NT2/D1 (cell line): ENCODE results near the gene CLIC1.

Experiments
- SUZ12 ChIP-seq: IDR thresholded peaks from 2 replicates; pipeline ENCODE4 v1.6.1; 2011; ENCODE audit not compliant: insufficient read length, insufficient read depth; ENCODE audit errors: extremely low read depth
- YY1 ChIP-seq: IDR thresholded peaks from 2 replicates; pipeline ENCODE4 v1.6.1; 2011; ENCODE audit not compliant: insufficient read length, insufficient read depth
- ZNF274 ChIP-seq: IDR thresholded peaks from 2 replicates; pipeline ENCODE4 v1.6.1; 2011; ENCODE audit warnings: mild to moderate bottlenecking, low read depth, low read length

- TF ChIP-seq ZNF274 (no peak), SUZ12 (no peak), YY1 (no peak)
Measured at GRCh38 chr6:31691078-31691463, 45.3 kb downstream of the CLIC1 start.
